GM21529 (cell line): ENCODE measurements around the gene RAB11FIP2.
"Not testable (repeated sequence)": the region's sequence is repeated elsewhere in the genome, so short reads cannot be mapped to it uniquely, and the experiment has no call there.

ENCODE experiments used
- ATAC-seq: cut with Tn5 transposase; IDR thresholded peaks from one replicate; pipeline ENCODE4 v1.9.1; 2021; ENCODE audit not compliant: unreplicated experiment

Gene RAB11FIP2

GRCh38 chr10:118046395-118047156 is at the start of gene RAB11FIP2:
Gene RAB11FIP2, minus strand, starts transcription at chr10:118046941. Its CDS starts 778 bp downstream, at chr10:118046163.
- ATAC-seq = peak; percentile 95

DNA sequence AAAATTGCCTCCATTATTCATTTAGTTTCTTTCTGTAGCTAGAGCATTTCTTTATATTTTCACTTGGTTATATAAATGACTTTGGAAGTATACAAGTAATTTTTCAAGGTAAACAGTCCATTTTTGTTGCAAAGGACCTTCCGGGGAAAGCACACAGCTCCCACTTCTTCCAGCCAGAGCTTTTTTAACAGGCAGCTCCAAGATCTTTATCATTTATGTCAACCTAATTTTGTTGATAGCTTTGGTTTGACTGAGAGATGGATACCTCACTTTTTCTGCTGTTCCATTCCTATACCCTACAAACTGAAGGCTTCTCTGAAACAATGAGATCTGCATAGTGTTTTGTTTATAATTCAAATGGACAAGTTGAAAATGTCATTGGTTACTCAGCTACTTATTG is 49.3 kb upstream of the RAB11FIP2 start:
- no peak for ATAC-seq

DNA sequence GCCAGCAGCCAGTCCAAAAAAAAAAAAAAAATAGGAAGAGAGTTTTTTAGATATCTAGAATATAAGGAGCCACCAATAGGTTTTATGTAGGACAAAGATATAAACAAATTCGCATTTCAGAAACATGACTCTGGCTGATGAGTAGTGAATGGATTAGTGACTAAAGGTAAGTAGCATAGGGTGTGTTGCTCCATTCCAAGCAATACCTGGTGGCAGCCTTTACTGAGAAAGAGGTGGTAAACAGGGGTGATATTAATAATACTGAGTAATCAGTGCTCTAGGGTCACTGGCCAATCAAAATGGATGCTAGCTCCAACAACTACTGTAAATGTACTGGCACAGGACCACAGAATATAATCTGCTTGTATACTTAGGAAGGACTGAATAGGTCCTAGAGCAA is 45.5 kb upstream of the RAB11FIP2 start:
- no peak for ATAC-seq

GRCh38 chr10:118080817-118081216 is 34.1 kb upstream of the RAB11FIP2 start:
- no peak for ATAC-seq

- ATAC-seq = no peak
Observed at GRCh38 chr10:118076705-118077104, 30.0 kb upstream of the RAB11FIP2 start.

DNA sequence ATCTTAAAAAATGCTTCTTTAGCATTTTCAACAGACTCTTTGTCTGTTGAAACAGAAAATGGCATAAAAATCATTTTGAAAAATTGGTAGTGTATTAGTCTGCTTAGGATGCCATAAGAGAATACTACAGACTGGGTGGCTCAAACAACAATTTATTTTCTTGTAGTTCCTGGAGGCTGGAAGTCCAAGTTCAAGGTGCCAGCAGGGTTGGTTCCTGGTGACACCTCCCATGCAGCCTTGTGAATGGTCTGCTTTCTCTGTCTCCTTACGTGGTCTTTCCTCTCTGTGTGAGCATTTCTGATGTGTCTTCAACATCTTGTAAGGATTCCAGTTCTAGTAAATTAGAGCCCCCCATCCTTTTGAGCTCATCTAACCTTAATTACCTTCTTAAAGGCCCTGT is 26.1 kb upstream of the RAB11FIP2 start:
- ATAC-seq = no peak

- ATAC-seq = not testable (repeated sequence)
Observed at GRCh38 chr10:118067389-118067788, 20.6 kb upstream of the RAB11FIP2 start.

GRCh38 chr10:118062798-118063238 is 16.1 kb upstream of the RAB11FIP2 start:
- ATAC-seq = no peak

GRCh38 chr10:118058371-118058770 is 11.6 kb upstream of the RAB11FIP2 start:
- ATAC-seq = no peak

DNA sequence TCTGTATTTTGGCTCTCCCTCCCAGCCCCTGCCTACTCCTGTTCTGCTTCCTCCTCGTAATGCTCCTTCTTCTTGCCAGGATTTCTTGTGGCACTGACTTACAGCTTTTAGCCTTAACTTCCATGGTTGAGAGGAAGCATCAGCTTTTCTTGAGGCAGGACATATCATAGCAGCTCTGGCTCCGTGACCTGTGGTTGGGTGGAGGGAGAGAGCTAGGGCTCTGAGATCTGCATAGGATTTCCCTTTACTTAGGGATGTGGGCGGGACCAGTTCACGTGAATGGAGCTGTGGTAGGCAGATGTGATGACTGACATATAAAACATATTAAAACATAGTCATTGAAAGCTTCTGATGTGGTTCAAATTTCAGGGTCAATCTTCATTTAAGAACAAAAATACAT is 10.6 kb upstream of the RAB11FIP2 start:
- ATAC-seq = no peak

- ATAC-seq = no peak
Observed at GRCh38 chr10:118054383-118054782, 7.6 kb upstream of the RAB11FIP2 start.

- ATAC-seq = no peak
Observed at GRCh38 chr10:118052816-118053215, 6.1 kb upstream of the RAB11FIP2 start.

- no peak for ATAC-seq
Observed at GRCh38 chr10:118047880-118048279, 1.1 kb upstream of the RAB11FIP2 start.

- no peak for ATAC-seq
Observed at GRCh38 chr10:118047157-118047719, 497 bp upstream of the RAB11FIP2 start.

DNA sequence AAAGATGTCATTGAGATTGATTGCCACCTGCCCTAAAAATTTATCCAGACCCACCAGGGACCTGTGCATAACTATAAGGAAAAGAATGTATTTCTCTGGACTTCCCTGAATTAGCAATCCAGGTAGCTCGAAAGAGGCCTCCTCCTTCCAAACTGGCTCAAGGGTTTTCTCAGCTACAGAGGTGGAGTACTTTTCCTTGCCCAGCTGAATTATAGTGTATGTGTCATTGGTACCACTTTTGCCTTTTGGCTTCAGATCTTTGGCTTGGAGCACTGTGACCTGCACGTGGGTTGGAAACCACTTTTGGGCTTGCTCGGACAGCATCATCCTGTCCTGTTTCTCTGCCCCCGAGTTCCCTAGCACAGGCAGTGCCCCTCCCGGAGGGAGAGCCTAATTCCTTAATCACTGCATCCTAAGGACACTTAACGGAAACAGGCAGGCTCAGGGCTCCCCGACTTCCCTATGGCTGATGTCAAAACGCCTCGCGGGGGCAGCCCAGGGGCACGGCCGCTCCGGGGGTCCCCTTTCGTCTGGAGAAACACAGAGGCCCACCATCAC is 825 bp downstream of the RAB11FIP2 start:
- peak; percentile 25 for ATAC-seq

DNA sequence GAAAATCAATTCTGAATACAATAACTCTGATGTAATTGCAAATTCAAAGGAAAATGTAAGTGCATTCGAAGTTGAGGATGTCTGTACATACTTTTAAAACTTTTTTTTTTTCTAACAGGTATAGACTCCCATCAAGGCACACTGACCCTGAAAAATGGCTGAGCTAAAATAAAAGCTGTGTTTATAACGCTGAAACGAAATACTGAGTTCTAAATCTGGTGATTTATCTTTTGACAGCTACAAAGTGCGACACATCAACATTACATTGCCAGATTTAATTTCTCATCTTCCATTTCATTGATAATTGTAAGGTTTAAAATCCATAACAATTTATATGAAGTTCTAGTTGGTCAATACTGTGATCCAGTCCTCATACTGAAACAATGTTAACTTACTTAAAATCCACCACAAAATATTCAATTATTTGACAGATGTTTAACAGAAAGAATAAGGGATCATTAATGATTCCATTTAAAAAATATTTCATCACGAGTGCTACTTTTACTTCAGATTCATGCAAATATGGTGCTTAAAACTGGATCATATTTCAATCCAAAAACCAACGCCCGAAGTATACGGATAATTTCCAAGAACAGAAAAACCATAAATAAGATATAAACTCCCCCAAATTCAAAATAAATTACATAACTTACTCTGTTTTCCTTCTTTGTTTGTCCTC is 1.4 kb downstream of the RAB11FIP2 start:
- ATAC-seq = no peak

DNA sequence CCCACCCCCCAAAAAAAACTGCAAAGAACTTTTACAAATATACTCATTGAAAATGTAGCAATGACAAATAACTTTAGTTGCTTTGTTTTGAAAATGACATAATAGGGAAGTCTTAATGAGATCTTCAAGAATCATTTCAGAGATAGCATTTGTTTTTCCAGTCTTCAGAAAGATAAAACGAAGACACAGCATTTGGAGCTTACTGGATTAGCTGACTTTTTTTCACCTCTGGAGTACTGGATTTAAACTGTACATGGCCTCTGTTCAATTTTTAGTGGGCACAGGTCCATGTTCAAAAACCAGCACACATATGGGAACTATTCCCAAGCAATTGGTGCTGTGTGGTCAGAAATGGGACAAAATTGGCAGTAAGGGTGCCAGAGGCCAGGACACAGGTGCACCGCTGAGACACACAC is 3.9 kb downstream of the RAB11FIP2 start:
- ATAC-seq = no peak

- ATAC-seq = no peak
Observed at GRCh38 chr10:118042336-118042735, 4.4 kb downstream of the RAB11FIP2 start.

DNA sequence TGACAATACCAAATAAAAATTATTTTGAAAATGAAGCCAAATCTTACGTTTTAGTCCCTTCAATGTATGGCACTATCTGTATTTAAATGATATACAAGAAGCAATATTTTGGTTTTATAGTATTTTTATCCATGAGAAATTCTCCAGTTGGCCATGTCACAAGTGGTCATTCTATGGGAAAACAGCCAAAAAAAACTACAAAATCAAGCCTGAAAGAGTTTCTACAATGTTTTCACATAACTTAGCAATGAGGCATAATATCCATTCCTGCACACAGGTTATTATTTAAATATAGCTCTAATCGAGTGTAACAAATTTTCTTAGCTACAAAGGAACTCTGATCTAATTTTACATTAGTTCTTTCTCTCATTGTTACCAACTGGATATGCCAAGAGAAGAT is 5.4 kb downstream of the RAB11FIP2 start:
- no peak for ATAC-seq

DNA sequence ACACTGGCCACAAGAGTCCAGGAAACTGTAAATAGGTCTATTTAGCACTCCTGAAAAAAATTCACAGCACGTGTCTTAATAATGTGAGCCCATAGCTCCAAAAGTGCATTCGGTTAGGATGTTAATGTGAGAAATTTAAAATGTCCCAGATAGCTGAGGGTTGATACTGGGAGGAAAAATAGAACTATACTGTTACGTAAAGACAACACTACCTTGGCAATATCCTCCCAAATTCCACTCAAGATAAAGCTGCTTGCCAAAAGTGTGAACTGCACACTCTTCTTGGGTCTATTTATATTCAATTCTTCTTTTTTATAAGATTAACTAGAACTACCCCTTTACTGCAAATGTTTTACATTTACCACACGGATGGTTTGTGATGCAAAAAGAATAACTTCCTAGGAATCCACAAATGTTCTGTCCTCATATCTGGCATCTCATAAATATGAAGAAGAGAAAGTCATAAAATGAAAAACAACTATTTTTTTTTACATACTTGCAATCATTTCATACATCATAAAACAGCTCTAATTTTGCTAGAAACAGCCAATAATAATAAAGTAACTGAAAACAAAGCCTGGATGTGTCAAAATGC is 10.4 kb downstream of the RAB11FIP2 start:
- ATAC-seq = no peak

DNA sequence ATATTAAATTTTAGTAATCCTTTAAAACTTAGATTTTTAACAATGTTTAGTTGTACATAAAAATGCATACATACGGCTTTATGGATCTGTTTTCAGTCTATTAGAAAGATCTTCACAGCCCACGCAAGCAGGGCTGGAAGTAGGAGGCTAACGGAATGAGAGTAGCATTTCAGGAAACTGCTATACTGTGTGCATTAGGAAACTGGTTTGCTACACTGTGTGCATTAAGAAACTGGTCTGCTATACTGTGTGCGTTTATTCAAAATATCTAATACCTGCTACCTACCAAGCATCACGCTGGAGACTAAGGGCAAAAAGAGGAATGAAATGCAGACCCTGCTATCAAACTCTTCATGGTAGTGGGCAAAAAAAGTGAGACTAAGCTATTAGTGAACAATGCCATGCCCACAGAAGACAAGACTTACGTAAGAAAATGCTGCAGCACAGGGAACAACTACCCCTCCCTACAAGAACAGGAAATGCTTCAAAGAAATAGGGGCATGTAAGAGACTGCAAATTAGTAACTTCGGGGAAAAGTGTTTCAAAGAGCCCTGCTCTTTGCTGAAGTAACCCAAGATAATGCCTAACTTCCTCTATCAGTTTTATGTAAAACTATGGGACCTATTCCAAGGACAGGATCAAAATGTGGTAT is 11.3 kb downstream of the RAB11FIP2 start:
- ATAC-seq = no peak
